ENCODE data around the gene SH3BP2.
A peak's percentile ranks its signal among the peaks of the same experiment; 100 is the strongest.

SH3BP2 gene

GRCh38 chr4:2804449-2804972 lies 11.6 kb downstream of the SH3BP2 start:
- no peak for DNase-seq

GRCh38 chr4:2804973-2805501 lies 12.2 kb downstream of the SH3BP2 start:
- no peak for DNase-seq

GRCh38 chr4:2805712-2806389 lies 13.0 kb downstream of the SH3BP2 start:
- no peak for DNase-seq

GRCh38 chr4:2806390-2807355 lies 13.8 kb downstream of the SH3BP2 start:
- DNase-seq, result no peak

DNA sequence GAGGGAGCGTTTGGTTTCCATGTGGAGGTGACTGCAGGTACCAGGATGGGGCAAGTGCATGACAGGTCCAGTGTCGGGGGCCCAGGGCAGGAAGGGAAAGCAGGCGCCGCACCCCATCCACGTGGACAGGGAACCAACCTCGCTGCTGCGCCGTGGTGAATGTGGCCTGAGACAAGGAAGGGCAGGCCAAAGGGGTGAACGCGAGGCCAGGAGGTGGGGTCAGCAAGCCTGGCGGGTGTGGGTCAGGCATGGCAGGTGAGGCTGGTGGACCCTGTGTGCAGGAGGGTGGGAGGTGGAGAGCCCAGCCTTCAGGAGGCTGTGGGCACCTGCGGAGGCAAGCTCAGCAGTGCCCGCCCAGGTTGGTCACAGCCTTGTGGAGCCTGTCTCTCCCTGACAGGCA lies 14.7 kb downstream of the SH3BP2 start:
- no peak for DNase-seq

DNA sequence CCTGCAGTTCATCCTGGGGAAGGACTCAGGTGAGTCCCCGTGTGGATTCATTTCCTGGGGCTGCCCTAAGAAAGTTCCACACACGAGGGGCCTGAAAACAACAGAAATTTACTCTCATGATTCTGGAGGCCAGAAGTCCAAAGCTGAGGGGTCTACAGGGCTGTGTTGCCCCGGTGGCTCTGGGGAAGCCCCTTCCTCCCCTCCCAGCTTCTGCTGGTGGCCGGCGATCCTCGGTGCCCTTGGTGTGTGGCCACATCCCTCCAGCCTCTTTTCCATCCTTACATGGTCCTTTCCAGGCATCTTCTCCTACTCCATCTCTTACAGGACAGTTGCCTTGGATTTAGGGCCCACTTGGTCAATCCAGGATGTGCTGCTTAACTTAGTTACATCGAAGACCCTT lies 15.1 kb downstream of the SH3BP2 start:
- DNase-seq, result no peak

- no peak for DNase-seq
Observed at GRCh38 chr4:2809610-2810180, 16.8 kb downstream of the SH3BP2 start.

GRCh38 chr4:2810388-2810787 lies 17.5 kb downstream of the SH3BP2 start:
- DNase-seq, result no peak

DNA sequence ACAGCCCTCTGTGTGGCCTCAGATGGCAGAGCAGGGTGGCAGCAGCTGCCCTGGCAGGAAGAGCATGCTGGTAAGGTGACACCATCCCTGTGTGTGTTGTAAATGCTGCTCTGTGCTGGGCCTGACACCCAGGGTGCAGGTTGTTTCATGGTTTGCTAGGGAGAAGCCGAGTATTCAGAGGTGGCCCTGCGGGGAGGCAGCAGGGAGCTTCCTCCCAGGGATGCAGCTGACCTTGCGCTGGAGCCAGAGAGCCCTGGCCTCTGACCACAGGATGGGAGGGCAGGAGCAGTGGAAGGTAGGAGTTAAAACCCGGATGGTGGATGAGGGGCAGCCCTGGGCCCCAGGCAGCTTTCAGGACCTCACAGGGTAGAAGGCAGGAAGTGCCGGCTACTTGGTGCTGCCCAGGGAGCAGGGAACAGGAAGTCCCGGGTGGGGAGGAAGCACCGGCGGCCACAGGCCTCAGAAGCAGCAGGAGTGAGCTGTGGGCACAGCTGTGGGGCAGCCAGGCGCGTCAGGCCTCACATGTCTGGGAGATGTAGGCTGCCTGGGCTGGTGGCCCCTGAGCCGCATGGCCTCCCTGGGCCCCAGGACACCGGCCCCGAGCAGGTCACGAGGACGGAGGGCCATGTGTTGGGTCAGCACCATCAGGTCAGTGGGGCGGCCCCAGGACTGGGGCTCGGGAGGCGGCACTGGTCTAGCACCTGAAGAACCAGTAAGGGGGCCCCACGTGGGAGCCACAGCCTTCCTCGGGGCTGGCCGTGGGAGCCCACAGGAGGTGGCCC lies 19.1 kb downstream of the SH3BP2 start:
- peak; percentile 67 to 74 for DNase-seq

- DNase-seq, result peak in 1 of 2 donors; percentile 50
Observed at GRCh38 chr4:2812612-2813354, 19.9 kb downstream of the SH3BP2 start.

- no peak for DNase-seq
Observed at GRCh38 chr4:2813446-2814405, 20.8 kb downstream of the SH3BP2 start.

GRCh38 chr4:2814627-2815270 lies 21.9 kb downstream of the SH3BP2 start:
- no peak for DNase-seq

DNA sequence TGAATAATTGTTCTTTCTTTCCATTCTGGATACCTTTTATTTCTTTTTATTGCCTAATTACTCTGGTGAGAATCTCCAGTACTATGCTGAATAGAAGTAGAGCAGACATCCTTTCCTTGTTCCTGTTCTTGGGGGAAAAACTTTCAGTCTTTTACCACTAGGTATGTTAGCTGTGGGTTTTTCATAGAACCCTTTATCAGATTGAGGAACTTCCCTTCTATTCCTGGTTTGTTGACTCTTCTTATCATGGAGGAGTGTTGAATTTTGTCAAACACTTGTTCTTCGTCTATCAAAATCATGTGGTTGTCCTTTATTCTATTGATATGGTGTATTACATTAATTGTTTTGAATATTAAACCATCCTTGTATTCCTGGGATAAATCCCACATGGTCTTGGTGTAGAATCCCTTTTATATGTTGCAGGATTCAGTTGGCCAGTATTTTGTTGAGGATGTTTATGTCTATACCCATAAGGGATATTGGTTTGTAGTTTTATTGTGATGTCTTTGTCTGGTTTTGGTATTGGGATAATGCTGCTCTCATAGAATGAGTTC lies 23.6 kb downstream of the SH3BP2 start:
- DNase-seq, result no peak

GRCh38 chr4:2817137-2817536 lies 24.3 kb downstream of the SH3BP2 start:
- no peak for DNase-seq

- DNase-seq, result peak in 1 of 2 donors; percentile 57
Observed at GRCh38 chr4:2817701-2818350, 24.9 kb downstream of the SH3BP2 start.

DNA sequence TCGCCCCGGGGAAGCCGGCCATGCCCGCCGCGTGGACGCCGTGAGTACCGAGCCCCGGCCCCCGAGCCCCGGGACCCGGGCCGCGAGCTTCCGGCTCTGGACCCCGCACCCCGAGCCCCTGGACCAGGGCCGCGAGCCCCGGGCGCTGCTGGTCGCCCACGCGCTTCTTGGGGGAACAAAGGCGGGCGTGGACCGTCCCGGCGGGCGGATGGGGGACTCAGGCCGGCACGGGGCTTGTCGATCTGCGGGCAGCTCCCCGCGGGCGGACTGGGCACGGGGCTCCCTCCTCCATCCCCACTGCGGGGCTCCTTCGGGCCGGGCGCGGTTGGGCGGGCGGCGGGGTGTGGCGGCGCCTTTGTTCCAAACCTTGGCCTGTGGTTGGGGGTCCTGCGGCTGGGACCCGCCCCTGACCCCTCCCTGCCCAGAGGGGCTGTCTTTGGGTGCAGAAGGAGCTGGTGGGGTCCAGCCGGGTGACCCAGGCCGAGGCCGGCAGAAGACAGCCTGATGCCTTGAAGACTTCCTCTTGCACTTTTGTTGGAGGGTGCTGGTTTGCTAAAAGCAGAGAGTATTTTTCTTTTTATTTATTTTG lies 25.6 kb downstream of the SH3BP2 start:
- no peak for DNase-seq

DNA sequence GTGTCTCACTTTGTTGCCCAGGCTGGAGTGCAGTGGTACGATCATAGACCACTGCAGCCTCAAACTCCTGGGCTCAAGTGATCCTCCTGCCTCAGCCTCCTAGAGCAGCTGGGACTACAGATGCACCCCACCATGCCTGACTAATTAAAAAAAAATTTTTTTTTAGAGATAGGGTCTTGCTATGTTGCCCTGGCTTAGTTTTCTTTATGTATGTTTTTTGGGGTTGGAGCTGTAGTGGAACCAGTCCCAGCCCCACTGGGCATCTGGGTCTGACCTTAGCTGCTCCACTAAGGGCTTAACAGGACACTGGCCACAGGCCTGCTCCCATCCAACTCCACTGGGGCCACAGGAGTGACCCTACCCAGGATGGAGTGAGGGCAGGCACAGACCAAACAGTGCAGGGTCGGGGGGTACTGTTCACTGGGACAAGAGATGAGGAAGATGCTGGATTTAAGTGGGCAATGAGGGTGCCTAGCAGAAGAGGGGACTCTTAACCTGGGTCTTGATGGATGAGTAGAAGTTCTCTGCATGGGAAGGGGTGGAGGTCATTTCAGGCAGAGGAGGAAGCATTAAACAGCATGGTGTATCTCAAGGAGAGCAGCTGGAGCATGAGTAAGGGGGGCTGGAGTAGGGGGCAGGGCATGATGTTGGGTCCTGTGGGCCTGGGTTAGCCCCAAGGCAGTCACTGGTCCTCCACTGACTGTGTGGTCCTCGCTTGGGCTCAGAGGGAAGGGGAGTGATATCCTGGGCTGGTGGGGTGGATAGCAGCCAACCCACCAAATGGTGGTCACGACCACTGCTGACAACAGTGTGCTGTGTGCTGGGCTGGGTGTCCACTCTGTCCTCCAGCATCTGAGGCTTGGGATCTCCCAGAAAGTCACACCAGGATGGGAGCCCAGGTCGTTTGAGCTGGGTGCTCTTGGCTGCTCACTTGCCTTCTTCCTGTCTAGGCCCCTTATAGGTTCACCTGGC lies 26.6 kb downstream of the SH3BP2 start:
- DNase-seq, result no peak

All from stimulated activated CD4-positive, alpha-beta T cell treated with anti-CD3 and anti-CD28 coated beads, Interleukin-2, amount 100 ng/mL, for 24 hours (primary cell).